ENCODE data around the gene ANKRD28. TPM values are rescaled to one million over a fixed set of nuclear protein-coding genes. Genes with fewer than 3 reads are reported as not detected.
"Not testable (repeated sequence)": the region's sequence is repeated elsewhere in the genome, so short reads cannot be mapped to it uniquely, and the experiment has no call there.

Gene ANKRD28
- total RNA-seq, 4 donors from 2014 or later = 26.8 to 55.9 (median 43.6) TPM

GRCh38 chr3:15623535-15624440 lies 174.0 kb downstream of the ANKRD28 start:
- peaks cover 0 to 4% of the 10 kb centered on the region in 2 donors for H3K36me3 ChIP-seq
- 61 to 72% methylated on average over 3 to 4 of the region's 4 CpGs for WGBS, 2 donors (ENCODE audit: low coverage in 1 of 2)
- H3K27me3 ChIP-seq = no peaks in the 10 kb centered on the region
- H3K9me3 ChIP-seq = peaks cover 0 to 20% (median 0%) of the 10 kb centered on the region in 3 donors
- TF ChIP-seq POLR2A (IDR thresholded peaks at IDR 0.05) (no peak), CTCF (IDR thresholded peaks at IDR 0.05) (no peak), EP300 (IDR thresholded peaks at IDR 0.05) (no peak), POLR2AphosphoS5 (IDR thresholded peaks at IDR 0.05) (no peak)
- no peak for ATAC-seq
- no peak overlapping the region for H3K27ac ChIP-seq
- no peaks in the 10 kb centered on the region for H3K4me1 ChIP-seq
- H3K4me3 ChIP-seq = no peak overlapping the region

GRCh38 chr3:15619659-15620464 lies 177.9 kb downstream of the ANKRD28 start:
- H3K27me3 ChIP-seq, ATAC-seq, H3K36me3 ChIP-seq, H3K4me3 ChIP-seq, H3K27ac ChIP-seq, H3K4me1 ChIP-seq: not testable (repeated sequence)
- H3K9me3 ChIP-seq = peaks cover 0 to 20% (median 0%) of the 10 kb centered on the region in 3 donors
- 89% methylated on average over 6 to 7 of the region's 8 CpGs for WGBS, 2 donors (ENCODE audit: low coverage in 1 of 2)

Small RNA genes within 50 kb of the gene (small RNA-seq; reads per million reads assigned to genes)
- gene MIR3134 = 0 reads per million in 4 donors
- 0 reads per million in 4 donors for gene RN7SL4P

Other genes with a start within 250 kb of the ANKRD28 start
- gene HACL1, start 196.4 kb downstream of the ANKRD28 start, total RNA-seq = 10 to 100 TPM; 17.0 to 37.0 (median 20.4) TPM
- 10 to 100 TPM; 20.5 to 53.9 (median 44.6) TPM for gene BTD, start 196.2 kb downstream of the ANKRD28 start, total RNA-seq